Tibial nerve (tissue), 4 donors: ENCODE measurements around the gene CDHR3. TPM values are rescaled to one million over a fixed set of nuclear protein-coding genes. Genes with fewer than 3 reads are reported as not detected.

Experiments
- DNase-seq, 2 donors: peaks; one replicate each; pipeline ENCODE4 v3.0.0-alpha.2; 2019; ENCODE audit warnings: low spot score in 2 of 2
- H3K27ac ChIP-seq, 4 donors: fragments of 200-600 bp; sonication (generic) in 3 of 4; one replicate each; pipeline ENCODE4 v1.5.1; 2017 to 2019; ENCODE audit warnings: mild to moderate bottlenecking in 1 of 4
- H3K27me3 ChIP-seq, 2 donors: fragments of 200-600 bp; sonication (generic) in 1 of 2; one replicate each; pipeline versions ENCODE4 v1.5.1 to v1.6.0; 2017 to 2019
- H3K36me3 ChIP-seq, 3 donors: fragments of 200-600 bp; sonication (generic); one replicate each; pipeline ENCODE4 v1.5.1; 2018 to 2019
- H3K4me1 ChIP-seq, 4 donors: fragments of 200-600 bp; sonication (generic) in 3 of 4; one replicate each; pipeline ENCODE4 v1.5.1; 2017 to 2019
- H3K4me3 ChIP-seq, 4 donors: fragments of 200-600 bp; sonication (generic) in 3 of 4; one replicate each; pipeline ENCODE4 v1.5.1; 2017 to 2019; ENCODE audit warnings: mild to moderate bottlenecking in 1 of 4, moderate library complexity in 1 of 4
- H3K9me3 ChIP-seq, 4 donors: fragments of 200-600 bp; sonication (generic) in 3 of 4; one replicate each; pipeline ENCODE4 v1.5.1; 2017 to 2019
- CTCF ChIP-seq, 5 experiments: fragments of 200-600 bp in 3 of 5; fragments of 450-650 bp in 2 of 5; sonication (generic) in 3 of 5; IDR thresholded peaks; one replicate each; pipeline ENCODE4 v1.5.1; 2016 to 2019; ENCODE audit warnings: antibody characterized with exemption in 5 of 5, mild to moderate bottlenecking in 3 of 5, moderate library complexity in 2 of 5
- EP300 ChIP-seq, 2 donors: sonication (generic); formaldehyde crosslinking; IDR thresholded peaks; one replicate each; pipeline ENCODE4 v1.6.1; 2017; ENCODE audit warnings: antibody characterized with exemption in 2 of 2, mild to moderate bottlenecking in 1 of 2
- POLR2A ChIP-seq, 2 donors: fragments of 450-650 bp; IDR thresholded peaks; one replicate each; pipeline ENCODE4 v1.6.1; 2017; ENCODE audit warnings: antibody characterized with exemption in 2 of 2, mild to moderate bottlenecking in 2 of 2, moderate library complexity in 2 of 2
- WGBS, 2 donors: methylation state at CpG; one replicate each; pipeline ENCODE4 v1.1.5; 2018; 5-methylcytosine and 5-hydroxymethylcytosine counted together
- total RNA-seq, 4 donors: library from RNA; depleted of rRNA; stranded (reverse); fragments of >200 nt; gene quantifications; one replicate each; pipeline ENCODE4 v1.1.0, GENCODE V29; 2016

CDHR3 gene
- total RNA-seq, 4 donors from 2014 or later: 6.1 to 18.2 (median 10.5) TPM

GRCh38 chr7:106031300-106032035, 68.4 kb downstream of the CDHR3 start:
- H3K27ac ChIP-seq: no peak overlapping the region

GRCh38 chr7:106032295-106032694, 69.2 kb downstream of the CDHR3 start:
- H3K4me1 ChIP-seq: peaks cover 0 to 8% (median 2%) of the 10 kb centered on the region in 4 donors
- H3K9me3 ChIP-seq: peaks cover 0 to 8% (median 0%) of the 10 kb centered on the region in 4 donors
- DNase-seq: no peak
- TF ChIP-seq EP300 (IDR thresholded peaks at IDR 0.05) (no peak), POLR2A (IDR thresholded peaks at IDR 0.05) (no peak), CTCF (IDR thresholded peaks at IDR 0.05) (no peak)
- no peak overlapping the region for H3K27ac ChIP-seq
- no peaks in the 10 kb centered on the region for H3K27me3 ChIP-seq
- H3K36me3 ChIP-seq: no peaks in the 10 kb centered on the region
- 80 to 85% methylated on average over 3 of the region's 3 CpGs for WGBS, 2 donors
- H3K4me3 ChIP-seq: no peak overlapping the region

More at GRCh38 chr7:106031300-106032035, 68.4 kb downstream of the CDHR3 start:
- no peak overlapping the region for H3K4me3 ChIP-seq
- DNase-seq: no peak
- peaks cover 0 to 8% (median 2%) of the 10 kb centered on the region in 4 donors for H3K4me1 ChIP-seq
- no peaks in the 10 kb centered on the region for H3K36me3 ChIP-seq
- H3K27me3 ChIP-seq: no peaks in the 10 kb centered on the region
- H3K9me3 ChIP-seq: peaks cover 0 to 8% (median 0%) of the 10 kb centered on the region in 4 donors
- TF ChIP-seq EP300 (IDR thresholded peaks at IDR 0.05) (no peak), CTCF (IDR thresholded peaks at IDR 0.05) (no peak), POLR2A (IDR thresholded peaks at IDR 0.05) (no peak)
- WGBS, 2 donors: 12 to 26% methylated on average over 10 of the region's 10 CpGs

GRCh38 chr7:106033735-106034134, 70.7 kb downstream of the CDHR3 start:
- Histone ChIP-seq H3K27me3 (no peaks in the 10 kb centered on the region), H3K27ac (no peak overlapping the region), H3K36me3 (no peaks in the 10 kb centered on the region), H3K4me1 (peaks cover 0 to 8% (median 2%) of the 10 kb centered on the region in 4 donors), H3K9me3 (peaks cover 0 to 8% (median 0%) of the 10 kb centered on the region in 4 donors), H3K4me3 (no peak overlapping the region)
- no peak for DNase-seq
- TF ChIP-seq CTCF (IDR thresholded peaks at IDR 0.05): no peak
- no peak for TF ChIP-seq EP300 (IDR thresholded peaks at IDR 0.05)
- TF ChIP-seq POLR2A (IDR thresholded peaks at IDR 0.05): no peak

- no peak overlapping the region for H3K27ac ChIP-seq
- TF ChIP-seq EP300 (IDR thresholded peaks at IDR 0.05) (no peak), CTCF (IDR thresholded peaks at IDR 0.05) (no peak), POLR2A (IDR thresholded peaks at IDR 0.05) (no peak)
- no peaks in the 10 kb centered on the region for H3K36me3 ChIP-seq
- DNase-seq: no peak
- H3K27me3 ChIP-seq: no peaks in the 10 kb centered on the region
- H3K4me1 ChIP-seq: peaks cover 0 to 8% (median 2%) of the 10 kb centered on the region in 4 donors
- 96 to 97% methylated on average over 2 of the region's 2 CpGs for WGBS, 2 donors
- H3K4me3 ChIP-seq: no peak overlapping the region
- peaks cover 0 to 8% (median 0%) of the 10 kb centered on the region in 4 donors for H3K9me3 ChIP-seq
Observed at GRCh38 chr7:106034383-106034782, 71.3 kb downstream of the CDHR3 start.

- no peak overlapping the region for H3K27ac ChIP-seq
Observed at GRCh38 chr7:106035568-106035967, 72.5 kb downstream of the CDHR3 start.

More at GRCh38 chr7:106035568-106035967, 72.5 kb downstream of the CDHR3 start:
- Histone ChIP-seq H3K27me3 (no peaks in the 10 kb centered on the region), H3K4me3 (no peak overlapping the region), H3K36me3 (no peaks in the 10 kb centered on the region), H3K4me1 (peaks cover 0 to 8% (median 2%) of the 10 kb centered on the region in 4 donors), H3K9me3 (peaks cover 0 to 8% (median 0%) of the 10 kb centered on the region in 4 donors)
- no peak for TF ChIP-seq EP300 (IDR thresholded peaks at IDR 0.05)
- 91 to 92% methylated on average over 8 of the region's 8 CpGs for WGBS, 2 donors
- DNase-seq: no peak
